Thyroid gland (tissue), 4 donors: ENCODE results near the gene GP1BA. TPM values are rescaled to one million over a fixed set of nuclear protein-coding genes. Genes with fewer than 3 reads are reported as not detected.
A peak's percentile ranks its signal among the peaks of the same experiment; 100 is the strongest.

Experiments
- DNase-seq, 2 donors: peaks; one replicate each; pipeline ENCODE4 v3.0.0-alpha.2; 2019
- H3K27ac ChIP-seq, 3 donors: fragments of 200-600 bp; sonication (generic); 1 replicate in 2 of 3; 2 replicates in 1 of 3; pipeline ENCODE4 v1.5.1; 2016 to 2019; ENCODE audit warnings: mild to moderate bottlenecking in 1 of 3, moderate library complexity in 1 of 3
- H3K27me3 ChIP-seq: fragments of 200-600 bp; sonication (generic); one replicate; pipeline ENCODE4 v1.5.1; 2019
- H3K36me3 ChIP-seq, 2 donors: fragments of 200-600 bp; sonication (generic); one replicate each; pipeline ENCODE4 v1.5.1; 2016 to 2019
- H3K4me1 ChIP-seq, 2 donors: fragments of 200-600 bp; sonication (generic); one replicate each; pipeline ENCODE4 v1.5.1; 2017 to 2019
- H3K4me3 ChIP-seq, 3 donors: fragments of 200-600 bp; sonication (generic); replicated peaks in 1 of 3; 1 replicate in 2 of 3; 2 replicates in 1 of 3; pipeline ENCODE4 v1.5.1; 2016; ENCODE audit warnings: mild to moderate bottlenecking in 1 of 3
- H3K9me3 ChIP-seq: fragments of 200-600 bp; sonication (generic); one replicate; pipeline ENCODE4 v1.5.1; 2017
- CTCF ChIP-seq, 6 experiments: fragments of 200-600 bp in 3 of 6; fragments of 450-650 bp in 3 of 6; sonication (generic) in 3 of 6; IDR thresholded peaks; one replicate each; pipeline ENCODE4 v1.5.1; 2016 to 2019; ENCODE audit warnings: antibody characterized with exemption in 6 of 6, mild to moderate bottlenecking in 2 of 6, inconsistent platforms in 1 of 6, moderate library complexity in 1 of 6
- POLR2A ChIP-seq, 2 donors: fragments of 450-650 bp; IDR thresholded peaks; one replicate each; pipeline ENCODE4 v1.6.1; 2017; ENCODE audit warnings: antibody characterized with exemption in 2 of 2, mild to moderate bottlenecking in 2 of 2, moderate library complexity in 1 of 2
- WGBS, 2 donors: methylation state at CpG; one replicate each; pipeline ENCODE4 v1.1.5; 2017; 5-methylcytosine and 5-hydroxymethylcytosine counted together
- intact Hi-C: fragments of 100-400 bp; cut with DNase I; formaldehyde crosslinking; loops from one replicate; pipeline ENCODE4 v1.15.1; 2023
- total RNA-seq, 4 donors: library from RNA; depleted of rRNA; stranded (reverse); fragments of >200 nt; gene quantifications; one replicate each; pipeline ENCODE4 v1.2.3, GENCODE V29; 2016

GP1BA gene
- total RNA-seq, 4 donors from 2014 or later, result not detected

- WGBS, 2 donors, result 29 to 35% methylated on average over 13 to 14 of the region's 14 CpGs
- H3K27me3 ChIP-seq, result no peaks in the 10 kb centered on the region
- H3K36me3 ChIP-seq, result peaks cover 9 to 15% of the 10 kb centered on the region in 2 donors
- H3K4me1 ChIP-seq, result peaks cover 10 to 21% of the 10 kb centered on the region in 2 donors
- H3K4me3 ChIP-seq, result no peak overlapping the region
- no peak overlapping the region for H3K27ac ChIP-seq
- intact Hi-C loops, result no loop called here
- DNase-seq, result peak; percentile 19 to 40
- TF ChIP-seq POLR2A (IDR thresholded peaks at IDR 0.05), result no peak
- no peak for TF ChIP-seq CTCF (IDR thresholded peaks at IDR 0.05)
- no peaks in the 10 kb centered on the region for H3K9me3 ChIP-seq
Observed at GRCh38 chr17:4934173-4934979, 2.3 kb downstream of the GP1BA start.

GRCh38 chr17:4935650-4936049 lies 3.6 kb downstream of the GP1BA start:
- H3K9me3 ChIP-seq, result no peaks in the 10 kb centered on the region
- no peak overlapping the region for H3K4me3 ChIP-seq
- intact Hi-C loops, result loop anchor here (5.0 kb wide), 1 partner anchor 47 kb away; no protein-coding TSS in a partner anchor
- H3K36me3 ChIP-seq, result peaks cover 9 to 15% of the 10 kb centered on the region in 2 donors
- peaks cover 10 to 21% of the 10 kb centered on the region in 2 donors for H3K4me1 ChIP-seq
- H3K27ac ChIP-seq, result no peak overlapping the region
- H3K27me3 ChIP-seq, result no peaks in the 10 kb centered on the region
- TF ChIP-seq CTCF (IDR thresholded peaks at IDR 0.05) (no peak), POLR2A (IDR thresholded peaks at IDR 0.05) (no peak)
- no peak for DNase-seq

- WGBS, 2 donors, result 92 to 93% methylated on average over 1 to 3 of the region's 3 CpGs
- Histone ChIP-seq H3K4me3 (no peak overlapping the region), H3K9me3 (no peaks in the 10 kb centered on the region), H3K27ac (no peak overlapping the region), H3K36me3 (peaks cover 9 to 15% of the 10 kb centered on the region in 2 donors), H3K27me3 (no peaks in the 10 kb centered on the region), H3K4me1 (peaks cover 17 to 28% of the 10 kb centered on the region in 2 donors)
- TF ChIP-seq CTCF (IDR thresholded peaks at IDR 0.05), result no peak
- no peak for TF ChIP-seq POLR2A (IDR thresholded peaks at IDR 0.05)
- no peak for DNase-seq
- intact Hi-C loops, result loop anchor here (5.0 kb wide), 1 partner anchor 46 kb away; no protein-coding TSS in a partner anchor
Observed at GRCh38 chr17:4936436-4936835, 4.4 kb downstream of the GP1BA start.

- DNase-seq, result no peak
- Histone ChIP-seq H3K27ac (no peak overlapping the region), H3K9me3 (no peaks in the 10 kb centered on the region)
Observed at GRCh38 chr17:4937553-4937952, 5.5 kb downstream of the GP1BA start.

More at GRCh38 chr17:4937553-4937952, 5.5 kb downstream of the GP1BA start:
- Histone ChIP-seq H3K4me1 (peaks cover 17 to 29% of the 10 kb centered on the region in 2 donors), H3K27me3 (no peaks in the 10 kb centered on the region), H3K36me3 (peaks cover 9 to 15% of the 10 kb centered on the region in 2 donors), H3K4me3 (no peak overlapping the region)
- TF ChIP-seq CTCF (IDR thresholded peaks at IDR 0.05) (no peak), POLR2A (IDR thresholded peaks at IDR 0.05) (no peak)
- WGBS, 2 donors, result 93 to 97% methylated on average over 16 of the region's 16 CpGs
- intact Hi-C loops, result loop anchor here (5.0 kb wide), 1 partner anchor 45 kb away; no protein-coding TSS in a partner anchor
